T follicular helper cell (primary cell): Measurements from ENCODE around the gene NSD1.
"Not testable (repeated sequence)": the region's sequence is repeated elsewhere in the genome, so short reads cannot be mapped to it uniquely, and the experiment has no call there.

Experiments used
- DNase-seq: peaks from one replicate; pipeline ENCODE4 v3.0.0-alpha.2; 2020; ENCODE audit warnings: low read depth

The NSD1 gene

GRCh38 chr5:177232358-177232757, 98.8 kb downstream of the NSD1 start:
- DNase-seq: no peak

- no peak for DNase-seq
Observed at GRCh38 chr5:177232761-177233160, 99.2 kb downstream of the NSD1 start.

GRCh38 chr5:177233206-177233605, 99.6 kb downstream of the NSD1 start:
- no peak for DNase-seq

- no peak for DNase-seq
Observed at GRCh38 chr5:177233802-177234201, 100.2 kb downstream of the NSD1 start.

GRCh38 chr5:177234841-177235240, 101.3 kb downstream of the NSD1 start:
- no peak for DNase-seq

- no peak for DNase-seq
Observed at GRCh38 chr5:177241768-177242167, 108.2 kb downstream of the NSD1 start.

GRCh38 chr5:177242304-177242703, 108.7 kb downstream of the NSD1 start:
- DNase-seq: no peak

- no peak for DNase-seq
Observed at GRCh38 chr5:177249761-177250537, 116.4 kb downstream of the NSD1 start.

- DNase-seq: no peak
Observed at GRCh38 chr5:177253252-177253651, 119.7 kb downstream of the NSD1 start.

GRCh38 chr5:177256296-177256695, 122.7 kb downstream of the NSD1 start:
- DNase-seq: no peak

GRCh38 chr5:177258711-177259110, 125.1 kb downstream of the NSD1 start:
- not testable (repeated sequence) for DNase-seq

GRCh38 chr5:177260961-177261360, 127.4 kb downstream of the NSD1 start:
- DNase-seq: no peak

- no peak for DNase-seq
Observed at GRCh38 chr5:177261510-177261909, 127.9 kb downstream of the NSD1 start.

GRCh38 chr5:177264178-177264577, 130.6 kb downstream of the NSD1 start:
- DNase-seq: no peak

GRCh38 chr5:177265395-177265794, 131.8 kb downstream of the NSD1 start:
- DNase-seq: no peak

- DNase-seq: no peak
Observed at GRCh38 chr5:177269232-177269895, 135.8 kb downstream of the NSD1 start.

- no peak for DNase-seq
Observed at GRCh38 chr5:177269976-177270375, 136.4 kb downstream of the NSD1 start.

GRCh38 chr5:177270653-177271052, 137.1 kb downstream of the NSD1 start:
- no peak for DNase-seq

GRCh38 chr5:177271113-177271512, 137.5 kb downstream of the NSD1 start:
- DNase-seq: no peak

GRCh38 chr5:177275883-177276282, 142.3 kb downstream of the NSD1 start:
- DNase-seq: no peak

GRCh38 chr5:177276886-177277285, 143.3 kb downstream of the NSD1 start:
- no peak for DNase-seq

- no peak for DNase-seq
Observed at GRCh38 chr5:177288191-177288590, 154.6 kb downstream of the NSD1 start.

- DNase-seq: no peak
Observed at GRCh38 chr5:177290816-177291596, 157.4 kb downstream of the NSD1 start.
